GM23248 (cell line): ENCODE data around the gene REXO1.

Experiments
- EZH2 ChIP-seq: fragments of 200-600 bp; sonication (generic); IDR thresholded peaks from 2 replicates; pipeline ENCODE4 v1.6.1; 2018; ENCODE audit warnings: antibody characterized with exemption, mild to moderate bottlenecking; ENCODE audit not compliant: insufficient read depth, poor library complexity, severe bottlenecking
- EZH2phosphoT487 ChIP-seq: fragments of 200-600 bp; sonication (generic); IDR thresholded peaks from 2 replicates; pipeline ENCODE4 v1.6.1; 2018; ENCODE audit warnings: antibody characterized with exemption, moderate library complexity, mild to moderate bottlenecking, low read depth; ENCODE audit not compliant: insufficient read depth

GRCh38 chr19:1865172-1866010 is 17.1 kb upstream of the REXO1 start:
- TF ChIP-seq EZH2 (no peak), EZH2phosphoT487 (no peak)
